ENCODE measurements around the gene CHSY3.

- TF ChIP-seq EP300 (IDR thresholded peaks at IDR 0.05) (no peak), CTCF (IDR thresholded peaks at IDR 0.05) (no peak), POLR2AphosphoS5 (IDR thresholded peaks at IDR 0.05) (no peak)
Observed at GRCh38 chr5:130061746-130062145, 157.5 kb downstream of the CHSY3 start.

Measured in suprapubic skin (tissue), 4 donors.